HG02610 (cell line): Measurements from ENCODE around the gene AARSD1.
"Not testable (repeated sequence)": the region's sequence is repeated elsewhere in the genome, so short reads cannot be mapped to it uniquely, and the experiment has no call there.

Source experiments
- ATAC-seq: cut with Tn5 transposase; IDR thresholded peaks from one replicate; pipeline ENCODE4 v1.9.1; 2021; ENCODE audit warnings: mild to moderate bottlenecking, moderate library complexity; ENCODE audit not compliant: unreplicated experiment

Gene AARSD1

DNA sequence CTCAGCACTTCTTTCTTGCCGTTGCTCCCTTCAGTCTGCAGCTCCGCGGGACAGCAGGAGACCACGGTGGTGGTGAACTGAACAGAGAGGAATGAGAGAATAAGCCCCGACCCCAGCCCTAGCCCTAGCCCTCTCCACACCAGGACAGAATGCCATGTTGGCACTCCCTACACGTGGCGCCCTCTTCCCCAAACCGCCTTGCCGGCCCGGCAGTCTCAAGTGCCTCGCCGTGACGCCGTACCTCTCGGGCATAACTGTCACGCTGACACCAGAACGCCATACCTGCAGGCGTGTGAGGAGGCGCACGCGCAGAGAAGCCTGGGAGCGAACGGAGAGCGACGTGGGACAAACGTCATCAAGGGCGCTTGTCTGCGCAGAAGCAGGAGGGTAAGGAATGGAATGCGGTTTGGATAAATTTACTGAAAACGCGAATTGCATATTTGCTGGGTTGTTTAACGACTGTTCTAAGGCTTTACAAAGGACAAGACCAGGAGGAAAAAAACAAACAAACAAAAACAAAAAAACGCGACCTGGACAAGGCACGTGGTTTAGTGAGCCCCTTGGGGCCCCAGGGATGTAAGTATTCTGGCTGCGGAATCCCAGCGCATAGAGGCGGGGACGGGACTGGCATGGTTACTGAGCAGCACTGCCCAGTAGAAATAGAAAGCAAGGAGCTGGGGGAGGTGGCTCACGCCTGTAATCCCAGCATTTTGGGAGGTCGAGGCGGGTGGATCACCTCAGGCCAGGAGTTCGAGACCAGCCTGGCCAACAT, at the start of gene AARSD1:
Gene AARSD1, minus strand, starts transcription at position 294 of the 772 bp plus-strand sequence. Its CDS starts 14 bp downstream, at position 280.
- peak; percentile 80 for ATAC-seq

- no peak for ATAC-seq
These were observed 49.0 kb upstream of the AARSD1 start for GRCh38 chr17:43013296-43013695.

DNA sequence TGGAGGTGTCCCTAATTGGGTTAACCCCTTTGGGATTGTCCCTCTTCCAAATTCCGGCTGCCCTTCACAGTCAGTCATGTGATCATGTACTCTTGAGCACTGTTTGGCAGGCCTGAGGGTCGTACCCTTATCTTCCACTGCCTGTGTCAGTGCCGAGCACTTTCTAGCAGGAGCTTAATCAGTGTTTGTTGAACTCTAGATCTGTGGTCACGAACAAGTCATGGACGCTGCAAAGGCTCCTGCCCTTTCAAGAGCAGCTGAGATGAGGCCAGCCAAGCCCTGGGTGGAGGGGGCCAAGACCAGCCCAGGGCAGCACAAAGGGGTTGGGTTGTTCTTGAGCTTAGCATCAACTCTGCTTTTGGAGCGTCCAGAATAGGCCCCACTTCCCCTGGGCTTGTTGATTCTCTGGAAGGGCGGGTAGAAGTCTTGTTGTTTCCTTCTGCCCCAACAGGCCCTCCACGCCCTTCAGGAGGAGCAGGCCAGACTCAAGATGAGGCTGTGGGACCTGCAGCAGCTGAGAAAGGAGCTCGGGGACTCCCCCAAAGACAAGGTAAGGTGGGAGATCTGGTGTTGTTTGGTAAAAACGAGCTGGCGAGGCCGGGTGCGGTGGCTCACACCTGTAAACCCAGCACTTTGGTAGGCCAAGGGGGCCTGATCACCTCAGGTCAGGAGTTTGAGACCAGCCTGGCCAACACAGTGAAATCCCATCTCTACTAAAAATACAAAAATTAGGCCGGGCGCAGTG, 47.6 kb upstream of the AARSD1 start:
- ATAC-seq = no peak

DNA sequence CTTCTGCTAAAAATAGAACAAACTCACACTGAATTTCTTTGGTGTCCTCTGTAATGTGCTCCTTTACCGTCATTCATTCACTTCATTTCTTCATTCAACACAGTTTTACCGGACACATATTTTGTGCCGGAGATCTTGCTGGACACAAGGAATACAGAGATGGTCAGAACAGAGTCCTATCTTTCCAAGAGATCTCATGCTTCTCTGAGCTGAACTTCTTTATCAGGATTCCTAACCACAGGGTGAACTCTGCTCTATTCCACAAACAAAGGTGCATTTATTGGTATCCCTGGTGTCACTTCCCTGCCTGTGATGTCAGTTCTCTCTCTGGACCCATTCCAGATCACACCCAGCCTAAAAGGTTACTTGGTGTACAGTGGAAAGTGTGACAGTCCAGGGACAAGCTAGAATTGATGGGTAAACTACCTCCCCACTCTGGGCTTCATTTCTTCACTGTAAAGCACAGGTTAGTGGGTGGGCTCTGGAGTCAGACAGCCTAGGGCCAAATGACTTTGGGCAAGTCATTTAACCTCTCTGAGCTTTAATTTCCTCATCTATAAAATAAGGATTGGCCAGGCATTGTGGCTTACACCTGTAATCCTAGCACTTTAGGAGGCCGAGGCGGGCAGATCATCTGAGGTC, 46.5 kb upstream of the AARSD1 start:
- ATAC-seq = no peak

GRCh38 chr17:43006639-43007551, 42.6 kb upstream of the AARSD1 start, which contains the start of gene IFI35:
Gene IFI35, plus strand, starts transcription at chr17:43006784. Its CDS starts 164 bp downstream, at chr17:43006948.
- peak; percentile 88 for ATAC-seq

DNA sequence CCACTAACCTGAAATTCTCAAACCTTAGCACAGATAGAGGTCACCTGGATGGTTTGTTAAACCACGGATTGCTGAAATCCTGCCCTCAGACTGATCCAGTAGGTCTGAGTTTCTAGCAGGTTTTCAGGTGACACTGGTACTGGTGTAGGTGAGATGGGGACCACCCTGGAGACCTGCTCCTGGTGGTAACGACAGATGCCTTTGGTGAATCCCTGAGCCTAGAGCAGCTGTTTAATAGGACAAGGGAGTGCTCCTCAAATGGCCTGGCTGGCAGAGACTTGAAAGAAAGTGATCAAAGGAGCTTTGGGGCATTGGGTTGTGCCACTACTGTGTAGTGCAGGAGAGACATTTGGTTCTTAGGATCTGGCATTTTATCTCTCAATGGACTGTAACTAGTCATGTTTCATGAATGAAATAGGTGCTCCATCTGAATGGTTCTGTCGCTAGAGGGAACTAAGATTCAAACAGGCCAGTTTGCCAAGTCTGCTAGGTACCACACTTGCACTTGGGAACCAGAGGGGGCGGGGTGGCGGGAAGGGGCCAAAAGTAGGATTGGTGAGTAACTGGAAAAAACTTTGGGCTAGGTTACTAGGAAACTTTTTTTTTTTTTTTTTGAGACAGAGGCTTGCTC, 39.4 kb upstream of the AARSD1 start:
- no peak for ATAC-seq

- ATAC-seq = not testable (repeated sequence)
These were observed 36.6 kb upstream of the AARSD1 start for GRCh38 chr17:43000894-43001293.

DNA sequence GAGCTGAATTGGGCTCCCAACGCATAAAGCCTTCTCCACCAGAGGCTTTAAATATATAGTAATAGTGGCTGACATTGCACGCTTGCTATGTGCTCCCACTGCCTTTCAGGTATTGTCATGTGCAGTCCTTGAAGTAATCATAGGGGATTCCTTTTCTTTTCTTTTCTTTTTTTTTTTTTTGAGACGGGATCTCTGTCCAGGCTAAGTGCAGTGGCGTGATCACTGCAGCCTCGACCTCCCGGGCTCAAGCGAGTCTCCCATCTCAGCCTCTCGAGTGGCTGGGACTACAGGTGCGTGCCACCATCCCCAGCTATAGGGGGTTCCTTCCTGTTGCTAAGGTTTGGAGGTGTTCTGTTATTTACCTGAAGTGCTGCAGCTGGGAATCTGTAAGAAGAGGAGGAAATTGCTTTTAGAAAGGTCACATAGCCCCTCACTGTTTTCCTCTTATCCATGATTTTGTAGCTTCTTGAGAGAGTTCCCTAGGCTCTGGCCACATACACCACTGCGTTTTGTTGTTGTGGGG, 34.8 kb upstream of the AARSD1 start:
- ATAC-seq = no peak

GRCh38 chr17:42997984-42998938, 34.0 kb upstream of the AARSD1 start, which contains the start of gene RPL27:
Gene RPL27, plus strand, starts transcription at chr17:42998419. Its CDS starts 332 bp downstream, at chr17:42998751.
- peak; percentile 94 for ATAC-seq

DNA sequence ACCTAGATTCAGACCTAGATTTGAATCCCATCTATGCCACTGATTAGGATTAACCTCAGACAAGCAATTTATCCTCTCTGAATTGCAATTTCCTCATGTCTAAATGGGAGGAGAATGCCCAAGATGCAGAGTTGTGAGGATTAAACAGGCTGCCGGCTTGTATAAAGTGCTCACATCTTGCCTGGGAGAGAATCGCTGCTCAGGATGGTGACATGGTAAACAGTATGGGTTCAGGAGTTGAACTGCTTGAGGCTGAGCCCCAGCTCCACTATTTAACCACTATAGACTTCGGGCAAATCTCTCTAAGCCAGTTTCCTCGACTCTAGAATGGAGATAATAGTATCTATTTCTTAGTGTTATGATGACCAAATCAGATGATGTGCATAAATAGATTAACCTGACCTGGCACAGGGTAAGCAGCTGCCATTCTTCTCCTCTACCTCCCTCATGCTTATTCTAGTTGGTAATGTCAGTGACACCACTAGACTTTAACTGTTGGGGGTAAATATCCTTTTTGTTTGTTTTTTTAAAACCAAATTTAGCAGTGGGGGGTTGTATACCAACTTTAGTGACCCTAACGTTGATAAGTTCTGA, 33.2 kb upstream of the AARSD1 start:
- ATAC-seq = no peak

DNA sequence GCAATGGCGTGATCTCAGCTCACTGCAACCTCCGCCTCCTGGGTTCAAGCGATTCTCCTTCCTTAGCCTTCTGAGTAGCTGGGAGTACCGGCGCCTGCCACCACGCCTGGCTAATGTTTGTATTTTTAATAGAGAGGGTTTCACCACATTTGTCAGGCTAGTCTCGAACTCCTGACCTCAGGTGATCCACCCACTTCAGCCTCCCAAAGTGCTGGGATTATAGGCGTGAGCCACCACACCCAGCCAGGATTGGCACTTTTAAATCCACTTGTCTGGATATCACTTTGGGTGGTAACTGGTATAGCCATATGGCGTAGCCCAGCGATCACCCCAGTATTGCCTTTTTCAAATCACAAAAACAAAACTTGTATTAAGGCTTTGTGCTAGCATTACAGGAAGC, 29.7 kb upstream of the AARSD1 start:
- ATAC-seq = not testable (repeated sequence)

GRCh38 chr17:42992872-42993271, 28.6 kb upstream of the AARSD1 start:
- no peak for ATAC-seq

GRCh38 chr17:42991471-42991870, 27.2 kb upstream of the AARSD1 start:
- ATAC-seq = no peak

DNA sequence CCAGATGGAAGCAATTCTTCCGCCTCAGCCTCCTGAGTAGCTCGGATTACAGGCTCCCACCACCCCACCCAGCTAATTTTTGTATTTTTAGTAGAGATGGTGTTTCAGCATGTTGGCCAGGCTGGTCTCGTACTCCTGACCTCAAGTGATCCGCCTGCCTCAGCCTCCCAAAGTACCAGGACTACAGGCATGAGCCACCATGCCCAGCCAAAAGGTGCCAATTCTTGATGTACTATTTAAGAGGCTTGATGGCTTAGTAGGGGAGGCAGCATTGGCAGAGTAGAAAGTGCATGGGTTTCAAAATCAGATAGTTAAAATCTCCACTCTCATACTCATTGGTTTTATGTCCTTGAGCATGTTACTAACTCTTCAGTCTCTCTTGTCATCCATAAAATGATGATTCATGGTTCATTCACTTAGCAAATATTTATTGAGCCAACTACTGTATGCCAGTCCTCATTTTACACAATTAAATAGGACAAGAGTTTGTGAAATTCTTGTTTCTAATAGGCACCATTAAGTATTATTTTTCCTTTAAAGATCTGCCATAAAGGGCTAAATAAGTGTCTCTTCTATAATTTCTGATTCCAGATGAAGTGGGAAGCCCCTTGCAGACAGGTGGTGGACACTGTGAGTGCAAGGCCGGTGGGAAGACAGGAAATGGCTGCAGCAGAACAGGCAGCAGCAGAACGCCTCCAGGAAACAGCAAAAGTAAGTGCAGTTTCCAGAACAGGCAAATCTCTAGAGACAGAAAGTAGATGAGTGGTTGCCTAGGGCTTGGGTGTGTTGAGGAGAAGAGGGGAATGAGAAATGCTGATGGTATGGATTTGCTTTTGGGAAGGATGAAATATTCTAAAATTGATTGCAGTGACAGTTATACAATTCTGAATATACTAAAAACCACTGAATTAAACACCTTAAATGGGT, 25.7 kb upstream of the AARSD1 start:
- no peak for ATAC-seq

- no peak for ATAC-seq
These were observed 24.9 kb upstream of the AARSD1 start for GRCh38 chr17:42989141-42989540.

GRCh38 chr17:42985225-42985624, 21.0 kb upstream of the AARSD1 start:
- ATAC-seq = peak; percentile 62

DNA sequence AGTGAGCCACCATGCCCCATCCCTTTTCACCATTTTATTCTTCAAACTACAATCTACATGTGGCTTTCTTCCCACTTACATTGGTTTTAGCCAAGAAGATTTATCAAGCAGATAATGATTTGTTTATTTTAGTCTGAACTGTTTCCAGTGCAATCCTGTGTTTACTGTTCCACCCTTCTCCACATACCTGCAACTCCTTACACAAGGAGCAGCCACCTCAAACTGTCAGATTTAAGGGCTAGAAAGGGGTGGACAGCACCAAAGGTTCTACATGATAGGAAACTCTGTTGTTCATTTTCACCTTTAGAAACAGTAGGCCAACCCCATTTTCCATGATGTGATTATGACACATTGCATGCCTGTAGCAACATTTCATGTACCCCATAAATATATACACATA, 18.0 kb upstream of the AARSD1 start:
- ATAC-seq = no peak
